CD4-positive, alpha-beta T cell treated with Interleukin-17A for 4 hours (primary cell): ENCODE data around the gene SFTPD.
"Not testable (repeated sequence)": the region's sequence is repeated elsewhere in the genome, so short reads cannot be mapped to it uniquely, and the experiment has no call there.

Experiments used
- DNase-seq: peaks from one replicate; pipeline ENCODE4 v3.0.0-alpha.2; 2020; ENCODE audit warnings: mixed read lengths

The SFTPD gene

GRCh38 chr10:79948976-79949722 lies at the start of gene SFTPD:
Gene SFTPD, minus strand, starts transcription at chr10:79949105. Its CDS starts 2,446 bp downstream, at chr10:79946659.
- DNase-seq, result no peak

- no peak for DNase-seq
Observed at GRCh38 chr10:79995979-79996634, 47.2 kb upstream of the SFTPD start.

GRCh38 chr10:79994556-79994955 lies 45.7 kb upstream of the SFTPD start:
- no peak for DNase-seq

- not testable (repeated sequence) for DNase-seq
Observed at GRCh38 chr10:79988199-79988598, 39.3 kb upstream of the SFTPD start.

- not testable (repeated sequence) for DNase-seq
Observed at GRCh38 chr10:79986661-79987060, 37.8 kb upstream of the SFTPD start.

- DNase-seq, result no peak
Observed at GRCh38 chr10:79985481-79986072, 36.7 kb upstream of the SFTPD start.

GRCh38 chr10:79984851-79985250 lies 35.9 kb upstream of the SFTPD start:
- no peak for DNase-seq

- no peak for DNase-seq
Observed at GRCh38 chr10:79983286-79983909, 34.5 kb upstream of the SFTPD start.

GRCh38 chr10:79982861-79983260 lies 34.0 kb upstream of the SFTPD start:
- DNase-seq, result no peak

- DNase-seq, result no peak
Observed at GRCh38 chr10:79982362-79982800, 33.5 kb upstream of the SFTPD start.

- DNase-seq, result no peak
Observed at GRCh38 chr10:79981450-79982361, 32.8 kb upstream of the SFTPD start.

GRCh38 chr10:79980711-79981110 lies 31.8 kb upstream of the SFTPD start:
- no peak for DNase-seq

- no peak for DNase-seq
Observed at GRCh38 chr10:79979976-79980687, 31.2 kb upstream of the SFTPD start.

- no peak for DNase-seq
Observed at GRCh38 chr10:79979310-79979975, 30.5 kb upstream of the SFTPD start.

GRCh38 chr10:79976999-79977398 lies 28.1 kb upstream of the SFTPD start:
- DNase-seq, result no peak

- DNase-seq, result no peak
Observed at GRCh38 chr10:79970062-79970461, 21.2 kb upstream of the SFTPD start.

- no peak for DNase-seq
Observed at GRCh38 chr10:79947787-79948424, 999 bp downstream of the SFTPD start.

- DNase-seq, result no peak
Observed at GRCh38 chr10:79947083-79947415, 1.9 kb downstream of the SFTPD start.

GRCh38 chr10:79946271-79947082 lies 2.4 kb downstream of the SFTPD start:
- DNase-seq, result no peak
